Osteoblast (primary cell): ENCODE measurements around the gene CATSPERE. TPM values are rescaled to one million over a fixed set of nuclear protein-coding genes. Genes with fewer than 3 reads are reported as not detected.
A peak's percentile ranks its signal among the peaks of the same experiment; 100 is the strongest.

Experiments used
- DNase-seq: peaks from one replicate; pipeline ENCODE4 v3.0.0; 2011; ENCODE audit warnings: low spot score, mixed read lengths; ENCODE audit not compliant: insufficient read length; ENCODE audit errors: missing footprints
- H2AFZ ChIP-seq: 2 replicates; pipeline ENCODE4 v1.6.0; 2011; ENCODE audit warnings: mild to moderate bottlenecking, low read length
- H3K27ac ChIP-seq: 2 replicates; pipeline ENCODE4 v1.5.1; 2011; ENCODE audit warnings: mild to moderate bottlenecking, low read depth, low read length, moderate library complexity
- H3K27me3 ChIP-seq: 2 replicates; pipeline ENCODE4 v1.6.0; 2012; ENCODE audit warnings: mild to moderate bottlenecking, control low read depth, inconsistent platforms, low read length, moderate library complexity; ENCODE audit not compliant: insufficient read depth
- H3K36me3 ChIP-seq: 2 replicates; pipeline ENCODE4 v1.5.1; 2011; ENCODE audit warnings: mild to moderate bottlenecking, low read length, control low read depth, moderate library complexity; ENCODE audit not compliant: insufficient read depth
- H3K4me1 ChIP-seq: 2 replicates; pipeline ENCODE4 v1.5.1; 2011; ENCODE audit warnings: mild to moderate bottlenecking, low read length, control low read depth, moderate library complexity; ENCODE audit not compliant: insufficient read depth
- H3K4me2 ChIP-seq: 2 replicates; pipeline ENCODE4 v1.6.0; 2011; ENCODE audit warnings: mild to moderate bottlenecking, low read length; ENCODE audit not compliant: insufficient read depth
- H3K4me3 ChIP-seq: fragments of 200-600 bp; sonication (generic); 3 replicates; pipeline ENCODE4 v1.5.1; 2012; ENCODE audit warnings: mild to moderate bottlenecking, low read length, inconsistent platforms; ENCODE audit not compliant: insufficient read depth
- H3K79me2 ChIP-seq: 2 replicates; pipeline ENCODE4 v1.6.0; 2012; ENCODE audit warnings: mild to moderate bottlenecking, low read length, control low read depth, inconsistent platforms; ENCODE audit not compliant: insufficient read depth
- H3K9me3 ChIP-seq: 2 replicates; pipeline ENCODE4 v1.5.1; 2011; ENCODE audit warnings: low read depth, low read length, control low read depth
- H4K20me1 ChIP-seq: 2 replicates; pipeline ENCODE4 v1.6.0; 2012; ENCODE audit warnings: mild to moderate bottlenecking, low read length, control low read depth; ENCODE audit not compliant: insufficient read depth
- total RNA-seq: library from RNA; depleted of rRNA; stranded (reverse); fragments of >200 nt; gene quantifications from 2 replicates; pipeline ENCODE4 v1.2.3, GENCODE V29; 2012
- TF ChIP-seq, protein P1 (sequence below): IDR thresholded peaks from 2 replicates; pipeline ENCODE4 v1.5.1; 2011; ENCODE audit warnings: mild to moderate bottlenecking, low read depth, low read length, moderate library complexity; ENCODE audit errors: extremely low read depth

The CATSPERE gene
- total RNA-seq, 1 donor, result 1.4 TPM

DNA sequence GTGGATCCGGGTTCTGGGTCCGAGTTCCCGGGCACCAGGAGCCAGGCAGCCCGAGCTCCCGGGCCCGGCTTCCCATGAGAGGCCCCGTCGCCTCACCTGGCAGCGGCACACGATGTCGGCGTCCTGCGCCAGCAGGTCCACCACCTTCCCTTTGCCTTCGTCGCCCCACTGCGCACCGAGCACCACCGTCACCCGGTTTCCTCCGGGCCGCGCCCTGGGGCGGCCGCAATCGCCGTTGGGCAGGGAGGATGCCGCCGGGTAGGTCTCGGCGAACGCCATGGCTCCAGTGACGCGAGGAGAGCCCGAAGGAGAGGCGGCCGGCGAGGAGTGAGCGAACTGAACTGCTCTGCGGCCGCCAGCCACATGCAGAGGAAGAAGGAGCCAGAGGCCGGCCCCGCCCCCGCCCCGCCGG, 9.5 kb upstream of the CATSPERE start, which contains the start of gene ADSS2:
ADSS2 (minus strand) TSS at position 371 of the 412 bp plus-strand sequence; CDS start at position 279, 92 bp downstream.
- Histone ChIP-seq H3K4me2 (peak within 1 kb of the TSS; percentile 86), H3K36me3 (peaks cover 9% of the 10 kb centered on the region), H2AFZ (peak within 1 kb of the TSS; percentile 87), H3K27me3 (no peaks in the 10 kb centered on the region), H3K4me1 (peaks cover 31% of the 10 kb centered on the region), H4K20me1 (no peaks in the 10 kb centered on the region), H3K9me3 (no peaks in the 10 kb centered on the region), H3K79me2 (peaks cover 48% of the 10 kb centered on the region), H3K27ac (peak within 1 kb of the TSS; percentile 89), H3K4me3 (peak within 1 kb of the TSS; percentile 94)
- no peak for DNase-seq
- TF ChIP-seq, protein P1, sequence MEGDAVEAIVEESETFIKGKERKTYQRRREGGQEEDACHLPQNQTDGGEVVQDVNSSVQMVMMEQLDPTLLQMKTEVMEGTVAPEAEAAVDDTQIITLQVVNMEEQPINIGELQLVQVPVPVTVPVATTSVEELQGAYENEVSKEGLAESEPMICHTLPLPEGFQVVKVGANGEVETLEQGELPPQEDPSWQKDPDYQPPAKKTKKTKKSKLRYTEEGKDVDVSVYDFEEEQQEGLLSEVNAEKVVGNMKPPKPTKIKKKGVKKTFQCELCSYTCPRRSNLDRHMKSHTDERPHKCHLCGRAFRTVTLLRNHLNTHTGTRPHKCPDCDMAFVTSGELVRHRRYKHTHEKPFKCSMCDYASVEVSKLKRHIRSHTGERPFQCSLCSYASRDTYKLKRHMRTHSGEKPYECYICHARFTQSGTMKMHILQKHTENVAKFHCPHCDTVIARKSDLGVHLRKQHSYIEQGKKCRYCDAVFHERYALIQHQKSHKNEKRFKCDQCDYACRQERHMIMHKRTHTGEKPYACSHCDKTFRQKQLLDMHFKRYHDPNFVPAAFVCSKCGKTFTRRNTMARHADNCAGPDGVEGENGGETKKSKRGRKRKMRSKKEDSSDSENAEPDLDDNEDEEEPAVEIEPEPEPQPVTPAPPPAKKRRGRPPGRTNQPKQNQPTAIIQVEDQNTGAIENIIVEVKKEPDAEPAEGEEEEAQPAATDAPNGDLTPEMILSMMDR, result no peak

DNA sequence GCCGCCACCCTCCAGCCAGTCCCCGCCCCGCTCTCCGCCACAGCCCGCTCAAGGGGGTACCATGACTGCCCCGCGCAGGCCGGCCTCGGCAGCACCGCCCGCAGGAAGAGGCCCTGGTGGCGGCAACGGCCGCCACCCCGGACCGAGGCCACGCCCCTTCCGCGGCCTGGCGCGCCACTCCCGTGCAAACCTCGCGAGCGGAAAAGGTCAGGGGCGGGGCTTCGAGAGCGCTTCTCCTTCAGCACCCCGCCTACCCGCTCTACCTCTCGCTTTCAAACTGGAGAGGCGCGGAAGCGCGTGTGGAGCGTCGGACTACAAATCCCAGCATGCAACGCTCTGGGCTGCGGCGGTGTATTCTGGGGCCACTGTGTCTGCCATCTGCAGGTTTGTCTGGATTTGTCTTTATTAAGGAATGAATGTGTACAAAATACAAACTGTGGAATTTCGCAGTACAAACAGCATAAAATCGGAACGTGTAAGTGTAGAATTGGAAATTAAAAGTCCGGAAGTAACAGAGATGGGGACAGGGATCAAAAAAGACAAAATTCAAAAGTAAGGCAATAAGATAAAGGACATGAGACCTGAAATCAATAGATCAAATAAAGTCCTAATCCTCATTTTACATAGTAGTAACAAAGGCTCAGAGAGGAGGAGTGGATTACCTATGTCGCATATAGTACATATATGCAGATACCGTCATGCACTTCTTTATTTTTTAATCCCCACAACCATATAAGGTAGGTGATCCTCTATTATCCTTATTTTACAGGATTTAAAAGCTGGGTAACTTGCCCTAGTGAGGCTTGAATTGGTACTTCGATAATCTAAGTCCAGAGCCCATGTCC, 8.9 kb upstream of the CATSPERE start:
- H3K4me1 ChIP-seq, result peaks cover 30% of the 10 kb centered on the region

DNA sequence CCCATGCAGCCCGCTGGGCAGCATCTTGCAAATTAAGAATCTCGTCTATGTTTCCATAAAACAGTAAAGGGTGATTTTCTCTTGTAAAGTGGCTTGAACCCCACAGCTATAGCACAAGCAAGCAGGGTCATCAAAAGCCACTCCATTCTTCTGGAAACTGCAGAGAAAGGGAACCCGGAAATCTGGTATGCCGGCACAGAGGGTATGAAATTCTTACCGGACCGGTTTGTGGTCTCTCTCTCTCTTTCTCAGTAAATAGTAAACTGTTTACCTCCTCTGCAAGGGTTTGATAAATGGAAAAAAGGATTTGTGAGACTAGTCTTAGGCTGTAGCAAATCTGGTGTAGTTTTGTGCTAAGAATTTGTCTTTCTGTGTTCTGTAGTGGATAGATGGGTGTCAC, 6.7 kb upstream of the CATSPERE start:
- H3K27me3 ChIP-seq, result no peaks in the 10 kb centered on the region
- TF ChIP-seq, protein P1, result no peak
- no peaks in the 10 kb centered on the region for H4K20me1 ChIP-seq
- peaks cover 19% of the 10 kb centered on the region for H3K4me1 ChIP-seq
- peak overlapping the region; percentile 69 for H2AFZ ChIP-seq
- DNase-seq, result no peak
- H3K79me2 ChIP-seq, result peaks cover 20% of the 10 kb centered on the region
- H3K4me2 ChIP-seq, result peak overlapping the region; percentile 48
- no peak overlapping the region for H3K27ac ChIP-seq
- H3K36me3 ChIP-seq, result peaks cover 6% of the 10 kb centered on the region
- no peaks in the 10 kb centered on the region for H3K9me3 ChIP-seq
- peak overlapping the region; percentile 14 for H3K4me3 ChIP-seq

More for the DNA sequence above, 8.9 kb upstream of the CATSPERE start:
- H3K27me3 ChIP-seq, result no peaks in the 10 kb centered on the region
- peak overlapping the region; percentile 87 for H2AFZ ChIP-seq
- peak overlapping the region; percentile 78 for H3K4me2 ChIP-seq
- peak overlapping the region; percentile 9 for H3K27ac ChIP-seq
- peaks cover 42% of the 10 kb centered on the region for H3K79me2 ChIP-seq
- no peaks in the 10 kb centered on the region for H3K9me3 ChIP-seq
- peak overlapping the region; percentile 94 for H3K4me3 ChIP-seq
- no peaks in the 10 kb centered on the region for H4K20me1 ChIP-seq
- H3K36me3 ChIP-seq, result peaks cover 9% of the 10 kb centered on the region
- TF ChIP-seq, protein P1, result peak; percentile 56
- DNase-seq, result peak; percentile 96

DNA sequence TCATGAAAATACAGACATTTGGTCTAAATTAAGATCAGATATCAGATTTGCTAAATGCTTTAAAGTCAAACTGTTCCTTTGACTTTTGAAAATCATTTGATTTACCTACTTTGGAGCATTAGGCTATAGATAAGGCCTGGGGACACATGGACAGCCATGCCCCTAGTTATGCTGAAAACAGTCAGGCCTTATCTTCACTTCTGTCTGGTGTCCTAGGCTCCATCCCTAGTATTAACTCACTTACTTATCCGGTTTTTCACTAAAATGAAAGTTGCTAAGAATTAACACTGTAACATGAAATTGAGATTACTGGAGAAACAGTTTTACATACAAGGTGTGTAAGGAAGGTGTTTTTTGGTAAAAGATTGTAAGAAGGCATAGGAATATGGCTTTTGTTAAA, 4.5 kb upstream of the CATSPERE start:
- Histone ChIP-seq H3K4me2 (no peak overlapping the region), H4K20me1 (no peaks in the 10 kb centered on the region), H3K36me3 (no peaks in the 10 kb centered on the region), H3K79me2 (no peaks in the 10 kb centered on the region), H3K27ac (no peak overlapping the region), H2AFZ (no peak overlapping the region), H3K9me3 (no peaks in the 10 kb centered on the region), H3K27me3 (no peaks in the 10 kb centered on the region), H3K4me3 (no peak overlapping the region), H3K4me1 (peaks cover 4% of the 10 kb centered on the region)
- no peak for DNase-seq
- TF ChIP-seq, protein P1, result no peak
